ENCODE results near the gene WSCD1. TPM values are rescaled to one million over a fixed set of nuclear protein-coding genes. Genes with fewer than 3 reads are reported as not detected.

Gene WSCD1
- total RNA-seq, 2 experiments from 2014 or later, result 0.23 TPM; not detected in 1

- DNase-seq (no peak), ATAC-seq (no peak)
- peaks cover 1% of the 10 kb centered on the region for H3K36me3 Mint-ChIP-seq
- H3K27me3 Mint-ChIP-seq, result peaks cover 58% of the 10 kb centered on the region
- peaks cover 3% of the 10 kb centered on the region for H3K4me1 Mint-ChIP-seq
- CTCF ChIA-PET, result no interaction called here
- H3K4me3 Mint-ChIP-seq, result no peak overlapping the region
- no peak overlapping the region for H3K27ac Mint-ChIP-seq
- H3K9me3 Mint-ChIP-seq (ENCODE audit: low read depth), result no peaks in the 10 kb centered on the region
These were observed 292 bp downstream of the WSCD1 start for GRCh38 chr17:6070430-6070912.

DNA sequence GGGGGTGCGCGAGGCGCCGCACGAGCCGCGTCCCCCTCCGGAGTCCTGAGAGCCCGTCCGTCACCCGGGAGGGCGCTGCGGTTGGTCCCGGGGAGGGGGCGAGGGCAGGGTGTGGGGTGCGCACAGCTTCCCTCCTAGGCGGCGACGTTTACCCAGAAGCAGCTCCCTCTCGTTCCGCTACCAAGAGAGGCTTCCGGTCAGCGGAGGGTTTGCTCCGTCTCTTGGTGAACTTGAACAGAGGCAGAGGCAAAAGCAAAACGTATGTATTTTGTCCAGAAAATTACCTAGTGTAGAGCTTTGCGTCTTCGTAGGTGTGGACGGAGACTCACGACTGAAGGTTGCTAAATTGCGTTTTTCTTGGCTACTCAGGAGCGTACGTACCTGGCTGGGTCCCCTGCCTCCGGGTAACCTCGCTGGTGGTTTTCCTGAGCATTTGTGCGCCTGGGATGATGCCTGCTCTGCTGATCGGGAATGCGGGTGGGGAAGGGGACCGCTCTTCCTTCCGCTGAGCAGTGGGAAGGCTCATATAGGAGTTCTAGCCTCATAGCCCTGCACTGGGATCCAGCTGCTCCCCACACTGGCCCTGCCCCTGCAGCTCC is 833 bp downstream of the WSCD1 start:
- DNase-seq (no peak), ATAC-seq (no peak)
- no peak overlapping the region for H3K4me3 Mint-ChIP-seq

GRCh38 chr17:6071528-6072065 is 1.4 kb downstream of the WSCD1 start:
- DNase-seq (no peak), ATAC-seq (no peak)
- peaks cover 3% of the 10 kb centered on the region for H3K4me1 Mint-ChIP-seq
- no peak overlapping the region for H3K4me3 Mint-ChIP-seq
- peaks cover 57% of the 10 kb centered on the region for H3K27me3 Mint-ChIP-seq
- no peak overlapping the region for H3K27ac Mint-ChIP-seq
- CTCF ChIA-PET, result no interaction called here
- H3K9me3 Mint-ChIP-seq (ENCODE audit: low read depth), result no peaks in the 10 kb centered on the region
- H3K36me3 Mint-ChIP-seq, result peaks cover 1% of the 10 kb centered on the region

More for the DNA sequence above, 833 bp downstream of the WSCD1 start:
- no peaks in the 10 kb centered on the region for H3K9me3 Mint-ChIP-seq (ENCODE audit: low read depth)
- H3K4me1 Mint-ChIP-seq, result peaks cover 3% of the 10 kb centered on the region
- peaks cover 1% of the 10 kb centered on the region for H3K36me3 Mint-ChIP-seq
- H3K27ac Mint-ChIP-seq, result no peak overlapping the region
- CTCF ChIA-PET, result no interaction called here
- peaks cover 58% of the 10 kb centered on the region for H3K27me3 Mint-ChIP-seq

- Mint-ChIP-seq H3K4me1 (peaks cover 3% of the 10 kb centered on the region), H3K4me3 (no peak overlapping the region), H3K36me3 (peaks cover 1% of the 10 kb centered on the region), H3K27ac (no peak overlapping the region), H3K9me3 (ENCODE audit: low read depth) (no peaks in the 10 kb centered on the region), H3K27me3 (peaks cover 52% of the 10 kb centered on the region)
- DNase-seq (no peak), ATAC-seq (no peak)
- CTCF ChIA-PET, result no interaction called here
These were observed 2.0 kb downstream of the WSCD1 start for GRCh38 chr17:6072157-6072556.

GRCh38 chr17:6072611-6073010 is 2.4 kb downstream of the WSCD1 start:
- peaks cover 1% of the 10 kb centered on the region for H3K36me3 Mint-ChIP-seq
- H3K27ac Mint-ChIP-seq, result no peak overlapping the region
- ATAC-seq, result no peak
- H3K4me1 Mint-ChIP-seq, result peaks cover 3% of the 10 kb centered on the region
- no peak for DNase-seq
- peaks cover 48% of the 10 kb centered on the region for H3K27me3 Mint-ChIP-seq
- H3K9me3 Mint-ChIP-seq (ENCODE audit: low read depth), result no peaks in the 10 kb centered on the region
- CTCF ChIA-PET, result no interaction called here
- H3K4me3 Mint-ChIP-seq, result no peak overlapping the region

GRCh38 chr17:6073620-6074019 is 3.4 kb downstream of the WSCD1 start:
- Mint-ChIP-seq H3K27ac (no peak overlapping the region), H3K4me1 (peaks cover 3% of the 10 kb centered on the region), H3K4me3 (no peak overlapping the region), H3K27me3 (peaks cover 38% of the 10 kb centered on the region), H3K9me3 (ENCODE audit: low read depth) (no peaks in the 10 kb centered on the region), H3K36me3 (peaks cover 1% of the 10 kb centered on the region)
- DNase-seq (no peak), ATAC-seq (no peak)
- CTCF ChIA-PET, result no interaction called here

GRCh38 chr17:6075050-6075449 is 4.9 kb downstream of the WSCD1 start:
- Mint-ChIP-seq H3K36me3 (no peaks in the 10 kb centered on the region), H3K9me3 (ENCODE audit: low read depth) (no peaks in the 10 kb centered on the region), H3K4me3 (no peak overlapping the region), H3K27me3 (peaks cover 24% of the 10 kb centered on the region), H3K27ac (no peak overlapping the region), H3K4me1 (no peaks in the 10 kb centered on the region)
- CTCF ChIA-PET, result no interaction called here
- DNase-seq, result no peak
- no peak for ATAC-seq

DNA sequence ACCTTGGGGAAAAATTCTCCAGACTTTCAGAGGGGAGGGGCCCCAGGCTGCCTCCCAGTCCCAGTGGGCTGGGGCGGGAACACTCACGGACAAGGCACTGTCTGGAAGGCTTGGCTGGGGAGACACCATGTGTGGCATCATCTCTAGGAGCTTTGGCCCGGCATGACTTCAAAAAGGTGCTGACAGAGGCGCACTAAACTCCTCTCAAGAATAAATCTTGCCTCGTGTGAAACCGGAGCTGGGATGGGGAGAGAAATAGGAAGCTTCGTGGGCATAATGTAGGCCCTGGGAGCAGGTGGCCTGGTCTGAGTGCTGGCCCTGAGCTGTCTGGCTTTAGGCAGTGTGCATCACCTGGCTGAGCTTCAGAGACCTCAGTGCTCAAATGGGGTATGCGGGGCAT is 5.7 kb downstream of the WSCD1 start:
- Mint-ChIP-seq H3K36me3 (no peaks in the 10 kb centered on the region), H3K27me3 (peaks cover 24% of the 10 kb centered on the region), H3K4me1 (no peaks in the 10 kb centered on the region), H3K9me3 (ENCODE audit: low read depth) (no peaks in the 10 kb centered on the region), H3K27ac (no peak overlapping the region), H3K4me3 (no peak overlapping the region)
- CTCF ChIA-PET, result no interaction called here
- ATAC-seq (no peak), DNase-seq (no peak)

- Mint-ChIP-seq H3K4me3 (no peak overlapping the region), H3K27ac (no peak overlapping the region), H3K36me3 (no peaks in the 10 kb centered on the region), H3K4me1 (no peaks in the 10 kb centered on the region), H3K9me3 (ENCODE audit: low read depth) (no peaks in the 10 kb centered on the region), H3K27me3 (peaks cover 5% of the 10 kb centered on the region)
- ATAC-seq (no peak), DNase-seq (no peak)
- CTCF ChIA-PET, result no interaction called here
These were observed 7.6 kb downstream of the WSCD1 start for GRCh38 chr17:6077752-6078151.

DNA sequence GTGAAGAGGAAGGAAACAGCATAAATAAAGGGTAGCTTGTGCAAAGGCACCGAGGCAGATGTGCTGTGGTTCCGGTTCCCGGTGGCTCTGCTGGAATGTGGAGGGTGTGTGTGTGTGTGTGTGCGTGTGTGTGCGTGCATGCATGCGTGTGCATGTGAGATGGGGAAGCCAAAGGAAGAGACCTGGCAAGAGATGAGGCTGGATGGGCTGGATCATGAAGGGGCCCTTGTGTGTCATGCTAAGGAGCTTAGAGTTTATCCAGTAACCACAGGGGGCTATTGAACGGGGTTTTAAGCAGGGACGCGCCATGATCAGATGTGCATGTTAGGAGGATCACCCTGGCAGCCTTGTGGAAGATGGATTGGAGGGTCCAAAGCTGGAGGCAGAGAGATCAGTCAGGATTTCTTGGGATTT is 8.3 kb downstream of the WSCD1 start:
- no peak overlapping the region for H3K27ac Mint-ChIP-seq

DNA sequence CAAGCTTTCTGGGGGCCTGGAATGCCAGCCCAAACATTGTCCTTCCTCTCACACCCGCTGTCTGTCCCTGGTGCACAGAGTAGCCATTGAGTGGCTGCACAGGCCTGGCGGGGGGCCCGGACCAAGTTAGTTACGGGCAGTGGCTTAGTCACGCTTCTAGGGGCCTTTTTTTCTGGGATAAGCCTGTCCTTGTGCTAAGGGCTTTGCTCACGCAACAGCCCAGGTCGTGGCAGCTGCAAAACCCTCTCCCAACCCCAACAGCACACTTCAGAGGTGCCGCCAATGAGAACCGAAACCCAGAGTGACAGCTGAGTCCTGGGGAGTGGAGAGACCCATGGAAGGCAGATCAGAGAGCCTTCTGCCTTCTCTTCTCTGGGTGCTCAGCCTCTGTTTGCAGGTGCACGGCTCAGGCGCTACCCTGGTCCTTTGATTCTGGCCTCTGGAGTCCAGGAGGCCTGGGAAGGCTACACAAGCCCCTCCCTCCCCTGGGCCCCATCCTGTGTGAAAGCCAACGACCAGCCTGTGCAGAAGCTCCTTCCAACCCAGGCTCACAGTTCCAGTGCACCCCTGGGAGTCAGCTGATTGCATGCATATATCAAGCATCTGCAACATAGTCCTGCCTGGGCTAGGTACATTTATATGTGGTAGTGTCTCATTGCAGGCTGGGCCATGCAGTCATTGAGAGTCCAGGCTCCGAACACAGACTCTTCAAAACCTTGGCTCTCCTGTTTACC is 9.1 kb downstream of the WSCD1 start:
- CTCF ChIA-PET, result no interaction called here
- Mint-ChIP-seq H3K4me1 (no peaks in the 10 kb centered on the region), H3K36me3 (no peaks in the 10 kb centered on the region), H3K27ac (no peak overlapping the region), H3K4me3 (no peak overlapping the region), H3K9me3 (ENCODE audit: low read depth) (no peaks in the 10 kb centered on the region), H3K27me3 (peaks cover 2% of the 10 kb centered on the region)
- DNase-seq (no peak), ATAC-seq (no peak)

More for the DNA sequence above, 8.3 kb downstream of the WSCD1 start:
- DNase-seq (no peak), ATAC-seq (no peak)
- Mint-ChIP-seq H3K4me3 (no peak overlapping the region), H3K4me1 (no peaks in the 10 kb centered on the region), H3K36me3 (no peaks in the 10 kb centered on the region), H3K27me3 (peaks cover 5% of the 10 kb centered on the region), H3K9me3 (ENCODE audit: low read depth) (no peaks in the 10 kb centered on the region)
- CTCF ChIA-PET, result no interaction called here

DNA sequence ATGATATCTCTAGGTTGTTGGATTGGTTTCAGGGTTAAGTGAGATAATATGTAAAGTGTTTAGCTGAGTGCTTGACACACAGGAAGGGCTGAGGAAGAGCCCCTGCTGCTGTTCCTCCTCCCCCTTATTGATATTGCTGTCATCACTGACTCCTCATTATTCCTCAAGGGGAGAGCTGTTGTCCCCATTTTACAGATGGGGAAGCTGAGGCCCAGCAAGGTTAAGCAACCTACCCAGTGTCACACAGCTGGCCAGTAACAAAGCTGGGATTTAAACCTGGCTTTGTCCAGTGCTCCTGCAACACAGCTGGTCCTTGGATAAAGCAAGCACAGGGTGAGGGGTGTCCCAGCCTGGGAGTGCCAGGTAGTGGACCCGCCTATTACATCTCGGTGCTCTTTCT is 9.8 kb downstream of the WSCD1 start:
- no peak overlapping the region for H3K4me3 Mint-ChIP-seq
- DNase-seq (no peak), ATAC-seq (no peak)
- no peaks in the 10 kb centered on the region for H3K27me3 Mint-ChIP-seq
- H3K36me3 Mint-ChIP-seq, result no peaks in the 10 kb centered on the region
- H3K9me3 Mint-ChIP-seq (ENCODE audit: low read depth), result no peaks in the 10 kb centered on the region
- no peak overlapping the region for H3K27ac Mint-ChIP-seq
- no peaks in the 10 kb centered on the region for H3K4me1 Mint-ChIP-seq
- CTCF ChIA-PET, result no interaction called here

DNA sequence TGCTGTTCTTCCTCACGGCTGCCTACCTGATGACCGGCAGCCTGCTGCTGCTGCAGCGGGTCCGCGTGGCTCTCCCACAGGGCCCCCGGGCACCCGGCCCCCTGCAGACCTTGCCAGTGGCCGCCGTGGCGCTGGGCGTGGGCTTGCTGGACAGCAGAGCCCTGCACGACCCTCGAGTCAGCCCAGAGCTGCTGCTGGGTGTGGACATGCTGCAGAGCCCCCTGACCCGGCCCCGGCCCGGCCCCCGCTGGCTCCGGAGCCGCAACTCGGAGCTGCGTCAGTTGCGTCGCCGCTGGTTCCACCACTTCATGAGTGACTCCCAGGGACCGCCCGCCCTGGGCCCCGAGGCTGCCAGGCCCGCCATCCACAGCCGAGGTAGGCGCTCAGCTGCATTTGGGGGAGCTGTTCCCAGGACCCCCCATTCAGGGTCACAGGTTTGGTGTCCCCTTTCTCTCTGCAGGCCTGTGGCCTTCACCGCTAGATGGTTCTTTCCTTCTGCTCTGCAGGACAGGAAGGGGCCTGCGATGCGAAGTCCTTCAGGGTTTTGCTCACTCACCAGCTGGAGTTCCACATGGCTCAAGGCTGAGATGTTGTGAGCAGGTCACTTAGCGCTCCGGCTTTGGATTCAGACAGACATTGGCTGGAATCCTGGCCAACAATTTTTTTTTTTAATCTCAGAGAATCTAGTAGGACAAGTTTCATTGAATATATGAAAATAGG is 10.7 kb downstream of the WSCD1 start:
- H3K4me1 Mint-ChIP-seq, result no peaks in the 10 kb centered on the region
- H3K36me3 Mint-ChIP-seq, result no peaks in the 10 kb centered on the region
- ATAC-seq (no peak), DNase-seq (no peak)
- H3K27ac Mint-ChIP-seq, result no peak overlapping the region
- CTCF ChIA-PET, result no interaction called here
- H3K27me3 Mint-ChIP-seq, result no peaks in the 10 kb centered on the region
- H3K9me3 Mint-ChIP-seq (ENCODE audit: low read depth), result no peaks in the 10 kb centered on the region
- H3K4me3 Mint-ChIP-seq, result no peak overlapping the region

DNA sequence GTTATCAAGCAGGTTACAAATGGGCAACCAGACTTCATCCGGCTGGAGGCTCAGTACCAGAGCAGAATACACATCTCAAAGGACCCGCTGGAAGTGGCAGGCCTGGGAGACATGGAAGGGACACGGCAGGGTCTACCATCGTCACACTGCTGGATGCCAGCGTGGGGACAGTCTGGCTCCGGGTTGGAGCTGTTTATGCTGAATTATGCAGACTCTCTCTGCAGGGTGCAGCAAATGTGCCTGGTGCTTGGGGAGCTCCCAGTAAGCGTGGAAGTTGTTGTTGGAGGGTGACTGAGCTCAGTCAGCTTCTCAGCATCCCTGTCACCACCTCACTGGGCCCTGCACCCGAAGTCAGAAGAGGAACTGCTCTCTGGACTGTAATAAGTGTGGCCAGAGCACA is 12.2 kb downstream of the WSCD1 start:
- ATAC-seq (no peak), DNase-seq (no peak)
- H3K4me1 Mint-ChIP-seq, result no peaks in the 10 kb centered on the region
- no peak overlapping the region for H3K4me3 Mint-ChIP-seq
- no peaks in the 10 kb centered on the region for H3K9me3 Mint-ChIP-seq (ENCODE audit: low read depth)
- H3K36me3 Mint-ChIP-seq, result no peaks in the 10 kb centered on the region
- no peak overlapping the region for H3K27ac Mint-ChIP-seq
- H3K27me3 Mint-ChIP-seq, result no peaks in the 10 kb centered on the region
- CTCF ChIA-PET, result no interaction called here

Data from activated CD8-positive, alpha-beta memory T cell treated with anti-CD3 and anti-CD28 coated beads, Interleukin-2, amount 10 ng/mL, durations not matched to agents 7 days and 5 days (primary cell).